Measurements from ENCODE around the gene DHX35. TPM values are rescaled to one million over a fixed set of nuclear protein-coding genes. Genes with fewer than 3 reads are reported as not detected.

The DHX35 gene
- total and polyA plus RNA-seq, 10 of the 15 experiments (the other 5 are each of a cell fraction or from before 2014, with no cell fraction given), result 4.3 to 21.6 (median 14.9) TPM

GRCh38 chr20:39070484-39071231, 108.5 kb downstream of the DHX35 start:
- H3K9ac ChIP-seq (ENCODE audit: control insufficient read depth, insufficient read depth, low read length), result no peak overlapping the region
- H3K79me2 ChIP-seq (ENCODE audit: control insufficient read depth, insufficient read depth, low read length), result no peaks in the 10 kb centered on the region
- ATAC-seq (no peak), FAIRE-seq (no peak), DNase-seq (ENCODE audit: low read depth, low spot score) (no peak)
- TF ChIP-seq ZNF24 (IDR thresholded peaks at IDR 0.05) (no peak), E2F4 (IDR thresholded peaks at IDR 0.05; ENCODE audit: low read depth, low read length) (no peak)
- H2AFZ ChIP-seq (ENCODE audit: control insufficient read depth, low read depth, low read length), result no peak overlapping the region
- ChIA-PET SMC1A (ENCODE audit: uncharacterized antibody, unreplicated experiment) (interaction anchor here (1.3 to 1.6 kb wide), 2 partner anchors 12 to 21 kb away, joined by 3 to 5 read pairs; no protein-coding TSS in a partner anchor), POLR2A (no interaction called here), CTCF (interaction anchor here (1.3 to 1.5 kb wide), 2 partner anchors 10 to 21 kb away, joined by 4 to 6 read pairs; no protein-coding TSS in a partner anchor), RAD21 (ENCODE audit: unreplicated experiment) (no interaction called here)
- in situ Hi-C loops (cut with MboI), result no loop called here
- WGBS (ENCODE audit: insufficient coverage, insufficient replicate concordance, low lambda C conversion rate, missing lambda C conversion rate), result 36% methylated on average over 7 of the region's 7 CpGs
- BruUV-seq (replicated peaks), result no TSS peak
- no peak overlapping the region for H3K4me2 ChIP-seq (ENCODE audit: control insufficient read depth, insufficient read depth)
- H3K9me3 ChIP-seq (replicated peaks; ENCODE audit: control insufficient read depth, insufficient read depth, low read length), result no peaks in the 10 kb centered on the region; the same call in 2 of the 3 replicates
- intact Hi-C loops (cut with micrococcal nuclease; ENCODE audit: unreplicated experiment), result loop anchor here (10.0 kb wide), 1 partner anchor 64 kb away; no protein-coding TSS in a partner anchor
- H3K36me3 ChIP-seq (ENCODE audit: control insufficient read depth in 2 of 2, insufficient read depth in 2 of 2, low read length in 1 of 2), result no peaks in the 10 kb centered on the region
- H3K4me1 ChIP-seq (ENCODE audit: control insufficient read depth, insufficient read depth, low read length), result no peaks in the 10 kb centered on the region
- no peak overlapping the region for H3K4me3 ChIP-seq
- no peak overlapping the region for H3K27ac ChIP-seq (ENCODE audit: control insufficient read depth, insufficient read depth)
- H4K20me1 ChIP-seq (ENCODE audit: control insufficient read depth, insufficient read depth), result no peaks in the 10 kb centered on the region
- H3K27me3 ChIP-seq (replicated peaks in 1 of 2; ENCODE audit: control insufficient read depth in 2 of 2, insufficient read depth in 2 of 2, low read length in 1 of 2), result peaks cover 0 to 3% of the 10 kb centered on the region in 2 experiments; a peak in 3 of 4 replicates

- H3K79me2 ChIP-seq (ENCODE audit: control insufficient read depth, insufficient read depth, low read length), result no peaks in the 10 kb centered on the region
- no peaks in the 10 kb centered on the region for H3K36me3 ChIP-seq (ENCODE audit: control insufficient read depth in 2 of 2, insufficient read depth in 2 of 2, low read length in 1 of 2)
- no TSS peak for BruUV-seq (replicated peaks)
- no peaks in the 10 kb centered on the region for H3K4me1 ChIP-seq (ENCODE audit: control insufficient read depth, insufficient read depth, low read length)
- no peak overlapping the region for H3K4me3 ChIP-seq
- intact Hi-C loops (cut with micrococcal nuclease; ENCODE audit: unreplicated experiment) (loop anchor here (10.0 kb wide), 1 partner anchor 63 kb away; no protein-coding TSS in a partner anchor), in situ Hi-C loops (cut with MboI) (no loop called here)
- no peaks in the 10 kb centered on the region; the same call in 2 of the 3 replicates for H3K9me3 ChIP-seq (replicated peaks; ENCODE audit: control insufficient read depth, insufficient read depth, low read length)
- H3K27ac ChIP-seq (ENCODE audit: control insufficient read depth, insufficient read depth), result no peak overlapping the region
- no peak overlapping the region for H3K4me2 ChIP-seq (ENCODE audit: control insufficient read depth, insufficient read depth)
- no peaks in the 10 kb centered on the region for H4K20me1 ChIP-seq (ENCODE audit: control insufficient read depth, insufficient read depth)
- POLR2A ChIA-PET, result interaction anchor here (0.6 kb wide), 1 partner anchor 1886 kb away, joined by 7 read pairs; no protein-coding TSS in a partner anchor
- SMC1A ChIA-PET (ENCODE audit: uncharacterized antibody, unreplicated experiment), result no interaction called here
- FAIRE-seq (no peak), ATAC-seq (no peak), DNase-seq (ENCODE audit: low read depth, low spot score) (no peak)
- no peak overlapping the region for H3K9ac ChIP-seq (ENCODE audit: control insufficient read depth, insufficient read depth, low read length)
- RAD21 ChIA-PET (ENCODE audit: unreplicated experiment), result no interaction called here
- WGBS (ENCODE audit: insufficient coverage, insufficient replicate concordance, low lambda C conversion rate, missing lambda C conversion rate), result 18% methylated on average over 11 of the region's 11 CpGs
- CTCF ChIA-PET, result interaction anchor here (1.5 kb wide), 1 partner anchor 23 kb away, joined by 5 read pairs; no protein-coding TSS in a partner anchor
- TF ChIP-seq PML (IDR thresholded peaks at IDR 0.05; ENCODE audit: low read length) (no peak), SREBF2 (IDR thresholded peaks at IDR 0.05; ENCODE audit: low read length) (no peak)
- peaks cover 0 to 5% of the 10 kb centered on the region in 2 experiments; a peak in 3 of 4 replicates for H3K27me3 ChIP-seq (replicated peaks in 1 of 2; ENCODE audit: control insufficient read depth in 2 of 2, insufficient read depth in 2 of 2, low read length in 1 of 2)
- H2AFZ ChIP-seq (ENCODE audit: control insufficient read depth, low read depth, low read length), result no peak overlapping the region
Observed at GRCh38 chr20:39072132-39072531, 110.0 kb downstream of the DHX35 start.
